LNCaP clone FGC (cell line): Measurements from ENCODE around the gene SLC10A7.

Experiments
- DNase-seq: peaks from one replicate; pipeline ENCODE4 v3.0.0-alpha.2; 2011; ENCODE audit warnings: low read depth
- H3K4me3 ChIP-seq: 2 replicates; pipeline ENCODE4 v1.5.1; 2011; ENCODE audit warnings: mild to moderate bottlenecking, low read depth, low read length, control low read depth
- CTCF ChIP-seq: IDR thresholded peaks from 2 replicates; pipeline ENCODE4 v1.5.1; 2012; ENCODE audit warnings: mild to moderate bottlenecking; ENCODE audit not compliant: control insufficient read depth, insufficient read depth; ENCODE audit errors: extremely low read depth

The SLC10A7 gene

GRCh38 chr4:146446555-146446954 lies 75.2 kb downstream of the SLC10A7 start:
- TF ChIP-seq CTCF = no peak
- DNase-seq = no peak

GRCh38 chr4:146445198-146446150 lies 76.3 kb downstream of the SLC10A7 start:
- no peak overlapping the region for H3K4me3 ChIP-seq
- DNase-seq = no peak
- TF ChIP-seq CTCF = no peak

More at GRCh38 chr4:146446555-146446954, 75.2 kb downstream of the SLC10A7 start:
- no peak overlapping the region for H3K4me3 ChIP-seq

GRCh38 chr4:146443525-146443924 lies 78.2 kb downstream of the SLC10A7 start:
- no peak for TF ChIP-seq CTCF
- DNase-seq = no peak
- H3K4me3 ChIP-seq = no peak overlapping the region

GRCh38 chr4:146442801-146443200 lies 78.9 kb downstream of the SLC10A7 start:
- no peak for TF ChIP-seq CTCF
- no peak for DNase-seq
- no peak overlapping the region for H3K4me3 ChIP-seq

- no peak for TF ChIP-seq CTCF
Measured at GRCh38 chr4:146439999-146440398, 81.7 kb downstream of the SLC10A7 start.

GRCh38 chr4:146439437-146439836 lies 82.3 kb downstream of the SLC10A7 start:
- no peak for TF ChIP-seq CTCF
- no peak for DNase-seq
- H3K4me3 ChIP-seq = no peak overlapping the region

More at GRCh38 chr4:146439999-146440398, 81.7 kb downstream of the SLC10A7 start:
- no peak for DNase-seq
- H3K4me3 ChIP-seq = no peak overlapping the region
